ENCODE measurements around the gene ZBTB47.

Gene ZBTB47

GRCh38 chr3:42701371-42702065 lies 48.0 kb downstream of the ZBTB47 start:
- DNase-seq, result peak; percentile 69 to 71

- DNase-seq, result no peak
Observed at GRCh38 chr3:42702066-42702951, 48.8 kb downstream of the ZBTB47 start, which contains the start of gene HHATL. TSS of gene HHATL (minus strand) at chr3:42702798. CDS start at chr3:42700826, 1,972 bp downstream.

GRCh38 chr3:42702982-42703694 lies 49.6 kb downstream of the ZBTB47 start:
- no peak for DNase-seq

GRCh38 chr3:42703695-42704025 lies 50.2 kb downstream of the ZBTB47 start:
- DNase-seq, result no peak

GRCh38 chr3:42704136-42704841 lies 50.8 kb downstream of the ZBTB47 start:
- DNase-seq, result no peak

GRCh38 chr3:42705058-42705767 lies 51.7 kb downstream of the ZBTB47 start:
- DNase-seq, result no peak

- no peak for DNase-seq
Observed at GRCh38 chr3:42705962-42706585, 52.6 kb downstream of the ZBTB47 start.

- DNase-seq, result no peak
Observed at GRCh38 chr3:42706721-42707619, 53.5 kb downstream of the ZBTB47 start.

- no peak for DNase-seq
Observed at GRCh38 chr3:42707620-42708355, 54.3 kb downstream of the ZBTB47 start.

GRCh38 chr3:42708611-42709151 lies 55.2 kb downstream of the ZBTB47 start:
- no peak for DNase-seq

GRCh38 chr3:42709621-42710020 lies 56.1 kb downstream of the ZBTB47 start:
- no peak for DNase-seq

GRCh38 chr3:42710323-42711021 lies 57.0 kb downstream of the ZBTB47 start:
- DNase-seq, result no peak

GRCh38 chr3:42711491-42712343 lies 58.2 kb downstream of the ZBTB47 start:
- no peak for DNase-seq

GRCh38 chr3:42712344-42712648 lies 58.8 kb downstream of the ZBTB47 start:
- no peak for DNase-seq

- DNase-seq, result no peak
Observed at GRCh38 chr3:42712688-42713372, 59.3 kb downstream of the ZBTB47 start.

GRCh38 chr3:42713747-42714146 lies 60.2 kb downstream of the ZBTB47 start:
- DNase-seq, result no peak

- DNase-seq, result no peak
Observed at GRCh38 chr3:42714171-42714852, 60.8 kb downstream of the ZBTB47 start.
